HG03159 (cell line): ENCODE results near the gene PGP.

Source experiments
- ATAC-seq: cut with Tn5 transposase; IDR thresholded peaks from one replicate; pipeline ENCODE4 v1.9.1; 2021; ENCODE audit warnings: mild to moderate bottlenecking, moderate library complexity; ENCODE audit not compliant: unreplicated experiment

Gene PGP

GRCh38 chr16:2166263-2167067 lies 48.2 kb downstream of the PGP start:
- no peak for ATAC-seq

DNA sequence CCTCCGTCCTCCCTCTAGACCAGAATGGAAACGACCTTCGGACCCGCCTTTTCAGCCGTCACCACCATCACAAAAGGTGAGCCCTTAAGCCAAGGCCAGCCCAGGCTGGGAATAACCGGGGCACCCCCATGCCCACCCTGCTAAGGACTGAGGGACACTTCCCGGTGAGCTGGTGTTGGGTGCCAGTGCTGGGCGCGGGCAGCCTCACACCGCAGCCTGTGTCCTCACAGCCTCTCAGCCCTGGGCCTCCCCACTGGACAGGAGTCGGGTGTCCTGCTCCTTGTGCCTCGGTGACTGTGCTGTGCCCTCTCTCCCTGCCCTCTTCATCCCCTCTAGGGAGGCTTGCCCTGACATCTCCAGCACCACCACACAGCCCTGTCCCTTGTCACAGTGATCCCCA lies 48.8 kb downstream of the PGP start:
- ATAC-seq, result no peak

DNA sequence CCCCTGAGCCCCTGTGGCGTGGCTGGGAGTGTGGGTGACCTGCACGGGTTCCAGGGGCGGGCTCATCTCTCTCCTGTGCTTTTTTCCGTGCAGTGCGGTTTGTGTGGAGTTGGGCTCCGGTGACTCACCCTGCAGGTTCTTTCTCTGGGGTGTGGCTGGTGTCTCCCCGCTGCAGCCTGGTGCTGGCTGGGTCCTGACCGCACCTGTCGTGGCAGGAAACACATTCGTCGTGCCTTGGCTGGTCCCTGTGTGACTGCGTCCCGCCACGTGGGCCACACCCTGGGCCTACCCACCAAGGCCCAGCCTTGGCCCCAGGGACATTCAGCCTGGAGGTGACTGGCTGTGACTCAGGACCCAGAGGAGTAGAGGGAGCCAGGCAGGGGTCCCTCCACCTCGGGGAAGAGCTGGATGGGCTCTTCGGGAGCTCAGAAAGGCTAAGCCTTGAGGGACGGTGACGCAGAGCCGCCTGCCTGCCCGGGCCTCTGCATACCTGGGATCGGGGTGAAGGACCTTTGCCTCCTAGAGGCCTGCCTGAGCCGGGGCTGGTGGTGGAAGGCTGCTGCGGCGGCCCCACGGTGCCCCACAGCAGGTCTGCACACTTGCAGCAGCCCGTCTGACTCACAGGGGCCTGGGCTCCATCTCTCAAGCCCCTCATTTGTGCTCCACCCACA lies 51.3 kb downstream of the PGP start:
- no peak for ATAC-seq

GRCh38 chr16:2162676-2163118 lies 51.9 kb downstream of the PGP start:
- ATAC-seq, result no peak

- no peak for ATAC-seq
Observed at GRCh38 chr16:2161911-2162310, 52.7 kb downstream of the PGP start.
